ENCODE measurements around the gene C1QL1. TPM values are rescaled to one million over a fixed set of nuclear protein-coding genes. Genes with fewer than 3 reads are reported as not detected.

C1QL1 gene
- total and polyA plus RNA-seq, 9 donors, result 0.20 to 6.0 (median 0.87) TPM; not detected in 3

DNA sequence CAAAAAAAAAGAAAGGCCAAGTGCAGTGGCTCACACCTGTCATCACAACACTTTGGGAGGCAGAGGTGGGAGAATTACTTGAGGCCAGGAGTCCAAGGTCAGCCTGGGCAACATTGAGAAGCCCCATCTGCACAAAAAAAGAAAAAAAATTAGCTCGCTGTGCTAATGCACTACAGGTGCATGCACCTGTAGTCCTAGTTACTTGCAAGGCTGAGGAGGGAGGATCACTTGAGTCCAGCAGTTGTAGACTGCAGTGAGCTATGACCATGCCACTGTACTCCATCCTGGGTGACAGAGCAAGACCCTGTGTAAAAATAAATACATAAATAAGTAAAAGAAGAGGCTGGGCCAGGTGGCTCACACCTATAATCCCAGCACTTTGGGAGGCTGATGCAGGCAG is 43.7 kb upstream of the C1QL1 start:
- Histone ChIP-seq H3K36me3 (no peaks in the 10 kb centered on the region), H3K27me3 (no peaks in the 10 kb centered on the region), H3K4me3 (no peak overlapping the region), H3K27ac (no peak overlapping the region), H3K9me3 (no peaks in the 10 kb centered on the region), H3K4me1 (ENCODE audit: insufficient read depth) (peaks cover 3% of the 10 kb centered on the region)
- intact Hi-C loops (cut with DNase I), result loop anchor here in 2 of 4 donors (2.0 to 5.0 kb wide), 2 partner anchors 34 to 37 kb away; no protein-coding TSS in a partner anchor
- no peak for DNase-seq
- 78 to 92% (median 79%) methylated on average over 1 of the region's 1 CpG for WGBS, 3 donors
- TF ChIP-seq, protein P1, sequence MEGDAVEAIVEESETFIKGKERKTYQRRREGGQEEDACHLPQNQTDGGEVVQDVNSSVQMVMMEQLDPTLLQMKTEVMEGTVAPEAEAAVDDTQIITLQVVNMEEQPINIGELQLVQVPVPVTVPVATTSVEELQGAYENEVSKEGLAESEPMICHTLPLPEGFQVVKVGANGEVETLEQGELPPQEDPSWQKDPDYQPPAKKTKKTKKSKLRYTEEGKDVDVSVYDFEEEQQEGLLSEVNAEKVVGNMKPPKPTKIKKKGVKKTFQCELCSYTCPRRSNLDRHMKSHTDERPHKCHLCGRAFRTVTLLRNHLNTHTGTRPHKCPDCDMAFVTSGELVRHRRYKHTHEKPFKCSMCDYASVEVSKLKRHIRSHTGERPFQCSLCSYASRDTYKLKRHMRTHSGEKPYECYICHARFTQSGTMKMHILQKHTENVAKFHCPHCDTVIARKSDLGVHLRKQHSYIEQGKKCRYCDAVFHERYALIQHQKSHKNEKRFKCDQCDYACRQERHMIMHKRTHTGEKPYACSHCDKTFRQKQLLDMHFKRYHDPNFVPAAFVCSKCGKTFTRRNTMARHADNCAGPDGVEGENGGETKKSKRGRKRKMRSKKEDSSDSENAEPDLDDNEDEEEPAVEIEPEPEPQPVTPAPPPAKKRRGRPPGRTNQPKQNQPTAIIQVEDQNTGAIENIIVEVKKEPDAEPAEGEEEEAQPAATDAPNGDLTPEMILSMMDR (IDR thresholded peaks at IDR 0.05), result no peak
- TF ChIP-seq EP300 (IDR thresholded peaks at IDR 0.05) (no peak), POLR2A (IDR thresholded peaks at IDR 0.05) (no peak)

DNA sequence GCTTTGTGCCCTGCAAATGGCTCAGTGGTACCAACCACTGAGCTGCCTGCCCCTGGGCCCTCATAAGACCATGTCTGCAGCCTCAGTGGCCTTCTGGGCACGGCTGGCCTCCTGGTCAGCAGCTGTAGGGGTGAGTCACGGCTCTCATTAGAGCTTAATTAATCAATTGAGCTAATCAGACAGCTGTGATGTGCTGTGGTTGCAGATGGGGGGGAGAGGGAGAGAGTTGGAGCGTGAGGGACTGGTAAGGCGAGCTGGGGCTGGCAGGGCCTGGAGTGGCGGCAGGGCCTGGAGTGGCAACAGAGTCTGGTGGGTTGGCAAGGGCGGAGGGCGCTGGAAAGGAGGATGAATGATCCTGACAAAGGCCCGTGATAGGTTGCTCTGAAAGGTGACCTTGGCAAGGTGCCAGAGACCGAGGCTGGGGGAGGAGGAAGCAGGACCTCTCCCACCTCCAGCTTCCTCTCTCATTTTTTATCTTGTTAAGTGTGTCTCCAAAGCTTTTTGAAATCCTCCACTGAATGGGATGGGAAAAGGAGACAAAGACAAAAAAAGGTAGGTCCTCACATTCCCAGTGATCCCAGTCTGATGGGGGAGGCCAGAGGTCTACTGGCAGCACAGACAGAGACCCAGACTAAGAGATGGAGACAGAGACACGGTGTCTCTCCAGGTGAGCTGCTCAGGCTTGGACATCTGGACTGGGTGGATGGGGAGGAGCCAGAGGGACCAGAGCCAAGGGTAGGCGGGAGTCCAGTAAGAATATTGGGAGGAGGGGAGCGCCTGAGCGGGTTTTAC is 41.8 kb upstream of the C1QL1 start:
- no peak for DNase-seq
- H3K27ac ChIP-seq, result no peak overlapping the region
- TF ChIP-seq, protein P1 (IDR thresholded peaks at IDR 0.05), result no peak
- TF ChIP-seq EP300 (IDR thresholded peaks at IDR 0.05) (no peak), POLR2A (IDR thresholded peaks at IDR 0.05) (no peak)
- no peaks in the 10 kb centered on the region for H3K9me3 ChIP-seq
- WGBS, 3 donors, result 60 to 63% (median 62%) methylated on average over 13 of the region's 13 CpGs
- H3K4me1 ChIP-seq (ENCODE audit: insufficient read depth), result peaks cover 3% of the 10 kb centered on the region
- intact Hi-C loops (cut with DNase I), result loop anchor here in 2 of 4 donors (2.0 to 5.0 kb wide), 2 partner anchors 33 to 35 kb away; no protein-coding TSS in a partner anchor
- no peaks in the 10 kb centered on the region for H3K36me3 ChIP-seq
- no peak overlapping the region for H3K4me3 ChIP-seq
- no peaks in the 10 kb centered on the region for H3K27me3 ChIP-seq

DNA sequence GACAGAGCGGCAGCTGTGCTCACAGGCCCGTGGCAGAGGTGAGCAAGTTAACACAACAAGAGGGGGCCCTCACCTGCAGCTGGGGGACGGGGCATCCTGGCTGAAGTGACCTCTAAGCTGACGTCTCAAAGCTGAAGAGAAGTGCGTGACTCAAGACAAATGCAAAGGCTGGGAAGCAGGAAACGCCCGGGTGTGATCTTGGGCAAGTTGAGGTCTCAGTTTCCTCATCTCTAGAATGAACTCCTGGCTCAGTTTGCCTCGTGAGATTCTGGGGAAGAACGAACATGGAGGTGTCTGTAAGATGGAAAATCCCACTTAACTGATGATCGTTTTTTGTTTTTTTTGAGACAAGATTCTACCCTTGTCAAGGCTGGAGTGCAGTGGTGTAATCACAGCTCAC is 40.1 kb upstream of the C1QL1 start:
- WGBS, 3 donors, result 79 to 84% (median 80%) methylated on average over 10 of the region's 10 CpGs
- intact Hi-C loops (cut with DNase I), result no loop called here
- Histone ChIP-seq H3K4me1 (ENCODE audit: insufficient read depth) (peaks cover 3% of the 10 kb centered on the region), H3K27ac (no peak overlapping the region), H3K4me3 (no peak overlapping the region), H3K9me3 (no peaks in the 10 kb centered on the region), H3K27me3 (no peaks in the 10 kb centered on the region), H3K36me3 (no peaks in the 10 kb centered on the region)
- TF ChIP-seq EP300 (IDR thresholded peaks at IDR 0.05), result no peak
- no peak for DNase-seq

DNA sequence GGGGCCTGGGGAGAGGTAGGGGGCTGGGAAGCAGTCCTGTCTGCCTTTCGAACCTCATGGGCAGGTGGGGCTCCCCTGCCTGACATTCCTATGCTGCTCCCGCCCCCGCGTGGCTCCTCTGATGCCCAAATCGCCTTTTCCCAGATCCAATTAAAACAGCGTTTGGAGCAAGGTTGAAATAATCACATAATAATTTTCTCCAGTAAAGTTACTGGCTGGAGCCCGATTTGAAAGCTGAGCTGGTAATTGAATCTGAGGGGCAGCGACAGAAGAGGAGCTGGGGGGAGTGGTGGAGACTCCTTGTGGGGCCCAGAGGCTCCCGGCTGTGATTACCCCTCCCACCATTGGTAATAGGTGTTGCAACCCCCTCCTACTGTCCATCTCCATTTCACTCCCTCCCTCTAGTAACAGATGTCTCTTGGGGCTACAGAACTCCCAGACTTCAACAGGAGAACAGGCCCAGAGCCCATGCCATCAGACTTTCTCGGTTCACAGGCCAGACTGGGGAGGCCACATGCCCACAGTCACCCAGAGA is 38.9 kb upstream of the C1QL1 start:
- Histone ChIP-seq H3K9me3 (no peaks in the 10 kb centered on the region), H3K36me3 (no peaks in the 10 kb centered on the region), H3K27me3 (no peaks in the 10 kb centered on the region), H3K4me1 (ENCODE audit: insufficient read depth) (no peaks in the 10 kb centered on the region), H3K27ac (no peak overlapping the region), H3K4me3 (no peak overlapping the region)
- no peak for DNase-seq
- 10 to 15% (median 13%) methylated on average over 10 of the region's 10 CpGs for WGBS, 3 donors
- no peak for TF ChIP-seq POLR2A (IDR thresholded peaks at IDR 0.05)
- intact Hi-C loops (cut with DNase I), result no loop called here

DNA sequence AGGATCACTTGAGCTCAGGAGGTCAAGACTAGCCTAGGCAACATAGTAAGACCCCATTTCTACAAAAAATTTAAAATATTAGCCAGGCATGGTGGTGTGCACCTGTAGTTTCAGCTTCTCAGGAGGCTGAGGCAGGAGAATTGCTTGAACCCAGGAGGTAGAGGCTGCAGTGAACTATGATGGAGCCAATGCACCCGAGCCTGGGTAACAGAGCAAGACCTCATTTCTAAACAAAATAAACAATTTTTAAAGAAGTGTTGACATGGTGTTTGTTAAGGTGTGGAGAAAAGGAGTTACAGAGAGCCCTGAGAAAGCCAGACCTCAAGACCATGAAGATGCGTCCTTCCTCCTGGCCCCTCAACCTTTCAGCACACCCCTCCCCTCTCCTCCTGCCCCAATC is 37.6 kb upstream of the C1QL1 start:
- H3K4me3 ChIP-seq, result no peak overlapping the region
- DNase-seq, result no peak
- WGBS, 3 donors, result 80 to 88% (median 82%) methylated on average over 2 of the region's 2 CpGs
- intact Hi-C loops (cut with DNase I), result no loop called here
- H3K27ac ChIP-seq, result no peak overlapping the region
- no peaks in the 10 kb centered on the region for H3K9me3 ChIP-seq
- no peak for TF ChIP-seq EP300 (IDR thresholded peaks at IDR 0.05)
- TF ChIP-seq, protein P1 (IDR thresholded peaks at IDR 0.05), result no peak
- TF ChIP-seq POLR2A (IDR thresholded peaks at IDR 0.05), result no peak
- H3K4me1 ChIP-seq (ENCODE audit: insufficient read depth), result no peaks in the 10 kb centered on the region
- no peaks in the 10 kb centered on the region for H3K27me3 ChIP-seq
- H3K36me3 ChIP-seq, result no peaks in the 10 kb centered on the region

All from ovary (tissue), 9 donors.